K562 (cell line): Measurements from ENCODE around the gene FMC1. TPM values are rescaled to one million over a fixed set of nuclear protein-coding genes. Genes with fewer than 3 reads are reported as not detected.

Experiments used
- BCOR ChIP-seq: fragments of 450-650 bp; IDR thresholded peaks from 2 replicates; pipeline ENCODE4 v1.6.1; 2016
- CBX3 ChIP-seq, 2 experiments: IDR thresholded peaks; 1 replicate in 1 of 2; 2 replicates in 1 of 2; pipeline ENCODE4 v1.6.1; 2012; ENCODE audit warnings: inconsistent platforms in 2 of 2, low read length in 2 of 2, borderline replicate concordance in 1 of 2, control low read depth in 1 of 2
- CEBPG ChIP-seq, 3 experiments: fragments of 200-800 bp in 1 of 3; sonication (Bioruptor generic) in 1 of 3; sonication (generic) in 1 of 3; formaldehyde crosslinking in 1 of 3; IDR thresholded peaks in 2 of 3; conservative IDR thresholded peaks in 1 of 3; 2 replicates each; pipeline versions ENCODE4 v1.6.1 to v1.8.0; 2016 to 2022; ENCODE audit warnings: missing compliant biosample characterization in 2 of 3, missing genetic modification characterization in 2 of 3, mild to moderate bottlenecking in 1 of 3, missing genetic modification reagents in 1 of 3
- CXXC5 ChIP-seq: fragments of 250-450 bp; sonication (Bioruptor Pico); IDR thresholded peaks from 2 replicates; pipeline ENCODE4 v1.8.0; 2022; ENCODE audit warnings: inconsistent platforms, mild to moderate bottlenecking, moderate library complexity
- ELF1 ChIP-seq: fragments of 200-800 bp; sonication (Bioruptor generic); IDR thresholded peaks from 2 replicates; pipeline ENCODE4 v1.6.1; 2016; ENCODE audit warnings: missing genetic modification characterization, missing compliant biosample characterization
- FOS ChIP-seq: IDR thresholded peaks from 3 replicates; pipeline ENCODE4 v1.6.1; 2011; ENCODE audit not compliant: insufficient read length; ENCODE audit errors: extremely low read depth
- FUS ChIP-seq: fragments of 200-400 bp; formaldehyde crosslinking; optimal IDR thresholded peaks from 2 replicates; pipeline ENCODE3; 2017; ENCODE audit warnings: low read depth, low read length
- JUNB ChIP-seq: fragments of 450-650 bp; formaldehyde crosslinking; conservative IDR thresholded peaks from 2 replicates; pipeline ENCODE4 v1.4.0; 2020; ENCODE audit warnings: mild to moderate bottlenecking
- NFRKB ChIP-seq: fragments of 450-650 bp; IDR thresholded peaks from 2 replicates; pipeline ENCODE4 v1.6.1; 2016; ENCODE audit warnings: low read depth
- NFYB ChIP-seq: IDR thresholded peaks from 2 replicates; pipeline ENCODE4 v1.6.1; 2011; ENCODE audit warnings: mild to moderate bottlenecking, moderate library complexity; ENCODE audit not compliant: insufficient read length; ENCODE audit errors: extremely low read depth
- POLR2A ChIP-seq: fragments of 450-650 bp; conservative IDR thresholded peaks from 2 replicates; pipeline ENCODE4 v1.6.1; 2016
- POLR2H ChIP-seq: IDR thresholded peaks from 2 replicates; pipeline ENCODE4 v1.6.1; 2016; ENCODE audit warnings: missing genetic modification characterization, low read depth, mild to moderate bottlenecking, control low read depth, missing compliant biosample characterization, moderate library complexity
- RCOR1 ChIP-seq, 2 experiments: IDR thresholded peaks; 2 replicates each; pipeline ENCODE4 v1.6.1; 2012; ENCODE audit warnings: low read depth in 2 of 2, low read length in 2 of 2, borderline replicate concordance in 1 of 2, improper control_type of control experiment in 1 of 2
- RHOXF2B ChIP-seq: fragments of 250-450 bp; sonication (Bioruptor Pico); conservative IDR thresholded peaks from 2 replicates; pipeline ENCODE4 v1.5.1; 2021
- TAF7 ChIP-seq: fragments of 450-650 bp; IDR thresholded peaks from 2 replicates; pipeline ENCODE4 v1.6.1; 2016; ENCODE audit warnings: missing genetic modification characterization, missing compliant biosample characterization
- TARDBP ChIP-seq: fragments of 450-650 bp; IDR thresholded peaks from 2 replicates; pipeline ENCODE4 v1.6.1; 2016
- ZNF121 ChIP-seq: sonication (generic); formaldehyde crosslinking; conservative IDR thresholded peaks from 2 replicates; pipeline ENCODE4 v1.8.0; 2022; ENCODE audit warnings: missing genetic modification reagents
- ZNF124 ChIP-seq: sonication (generic); formaldehyde crosslinking; IDR thresholded peaks from 2 replicates; pipeline ENCODE4 v1.8.1; 2022; ENCODE audit warnings: missing genetic modification reagents
- polyA plus RNA-seq, 8 experiments: library from polyadenylated mRNA; depleted of rRNA in 4 of 8; stranded (reverse) in 5 of 8; unstranded in 3 of 8; fragments of >200 nt; fragmentation: Nextera tagmentation in 2 of 8; fragmentation: Illumina TruSeq in 1 of 8; extraction: Ambion mirVana in 2 of 8; extraction: Trizol in 1 of 8; gene quantifications; 2 replicates each; pipeline versions ENCODE4 v1.2.1 to v1.2.3, GENCODE V29; 2011 to 2014; ENCODE audit warnings: inconsistent platforms in 1 of 8, missing spikeins in 1 of 8
- total RNA-seq, 7 experiments: library from RNA; depleted of rRNA in 6 of 7; stranded (reverse); fragments of >200 nt in 6 of 7; fragmentation: Illumina TruSeq in 2 of 7; extraction: Trizol in 2 of 7; gene quantifications; 2 replicates each; pipeline versions ENCODE4 v1.2.1 to v1.2.3, GENCODE V29; 2011 to 2021; ENCODE audit warnings: low replicate concordance in 1 of 7
- TF ChIP-seq, protein P1 (sequence below): fragments of 450-650 bp; formaldehyde crosslinking; IDR thresholded peaks from 2 replicates; pipeline ENCODE4 v1.4.0; 2022; ENCODE audit warnings: mild to moderate bottlenecking, moderate library complexity
- TF ChIP-seq, protein P2 (sequence below): IDR thresholded peaks from 2 replicates; pipeline ENCODE4 v1.6.1; 2011; ENCODE audit not compliant: insufficient read length; ENCODE audit errors: extremely low read depth
- TF ChIP-seq, protein P3 (sequence below), 2 experiments: fragments of 450-650 bp; IDR thresholded peaks; 2 replicates each; pipeline ENCODE4 v1.6.1; 2016
- TF ChIP-seq, protein P4 (sequence below), 2 experiments: fragments of 450-650 bp; IDR thresholded peaks; 2 replicates each; pipeline ENCODE4 v1.6.1; 2018; ENCODE audit warnings: mild to moderate bottlenecking in 2 of 2, low read depth in 1 of 2; ENCODE audit not compliant: partially characterized antibody in 2 of 2

Gene FMC1
- total and polyA plus RNA-seq, 9 of the 15 experiments (the other 6 are each of a cell fraction or from before 2014, with no cell fraction given), result 14.0 to 116 (median 29.0) TPM

DNA sequence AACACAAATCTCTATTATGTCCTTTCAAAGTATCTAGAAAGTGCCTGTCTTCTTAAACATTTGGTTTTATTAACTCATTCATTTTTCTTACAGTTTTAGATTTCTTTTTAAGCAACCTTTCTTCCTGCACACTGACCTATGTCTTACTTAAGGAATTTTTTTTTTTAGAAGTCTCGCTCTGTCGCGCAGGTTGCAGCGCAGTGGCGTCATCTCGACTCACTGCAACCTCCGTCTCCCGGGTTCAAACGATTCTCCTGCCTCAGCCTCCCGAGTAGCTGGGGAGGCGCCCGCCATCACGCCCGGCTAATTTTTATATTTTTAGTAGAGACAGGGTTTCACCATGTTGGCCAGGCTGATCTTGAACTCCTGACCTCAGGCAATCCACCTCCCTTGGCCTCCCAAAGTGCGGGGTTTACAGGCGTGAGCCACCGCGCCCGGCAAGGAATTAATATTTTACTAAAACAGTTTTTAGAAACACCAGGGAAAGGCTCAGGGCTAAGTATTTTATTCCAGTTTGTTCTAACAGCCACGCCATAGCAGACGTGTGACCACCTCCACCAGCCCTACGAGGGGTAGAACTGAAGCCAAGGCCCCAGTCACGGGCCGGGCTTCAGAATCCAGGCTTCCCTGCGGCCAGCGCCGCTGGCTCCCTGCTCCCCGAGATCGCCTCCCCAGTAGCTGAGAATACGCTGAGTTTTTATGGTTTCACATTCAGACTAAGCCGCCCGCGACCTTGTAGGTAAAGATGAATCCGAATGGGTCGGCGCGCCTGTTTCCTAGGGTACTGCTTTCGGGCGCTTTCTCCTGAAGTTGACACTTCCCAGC, 17.6 kb downstream of the FMC1 start (continued):
- TF ChIP-seq, protein P1, sequence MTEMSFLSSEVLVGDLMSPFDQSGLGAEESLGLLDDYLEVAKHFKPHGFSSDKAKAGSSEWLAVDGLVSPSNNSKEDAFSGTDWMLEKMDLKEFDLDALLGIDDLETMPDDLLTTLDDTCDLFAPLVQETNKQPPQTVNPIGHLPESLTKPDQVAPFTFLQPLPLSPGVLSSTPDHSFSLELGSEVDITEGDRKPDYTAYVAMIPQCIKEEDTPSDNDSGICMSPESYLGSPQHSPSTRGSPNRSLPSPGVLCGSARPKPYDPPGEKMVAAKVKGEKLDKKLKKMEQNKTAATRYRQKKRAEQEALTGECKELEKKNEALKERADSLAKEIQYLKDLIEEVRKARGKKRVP (CRISPR knock-in tag), result peak; percentile 92
- TF ChIP-seq, protein P2, sequence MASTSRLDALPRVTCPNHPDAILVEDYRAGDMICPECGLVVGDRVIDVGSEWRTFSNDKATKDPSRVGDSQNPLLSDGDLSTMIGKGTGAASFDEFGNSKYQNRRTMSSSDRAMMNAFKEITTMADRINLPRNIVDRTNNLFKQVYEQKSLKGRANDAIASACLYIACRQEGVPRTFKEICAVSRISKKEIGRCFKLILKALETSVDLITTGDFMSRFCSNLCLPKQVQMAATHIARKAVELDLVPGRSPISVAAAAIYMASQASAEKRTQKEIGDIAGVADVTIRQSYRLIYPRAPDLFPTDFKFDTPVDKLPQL, result no peak
- TF ChIP-seq JUNB (CRISPR knock-in tag) (no peak), ELF1 (tag) (no peak), ZNF121 (no peak), POLR2H (tag) (no peak; the same call in 1 of the 2 replicates), NFRKB (peak; percentile 90; the same call in 1 of the 2 replicates), RHOXF2B (CRISPR knock-in tag) (peak; percentile 70), BCOR (peak; percentile 91), POLR2A (no peak), NFYB (no peak), ZNF124 (CRISPR knock-in tag) (no peak), TARDBP (no peak), CEBPG (CRISPR knock-in tag; IDR thresholded peaks at IDR 0.05) (peak; percentile 96), CEBPG (tag; conservative IDR thresholded peaks at IDR 0.05 in 1 of 2, IDR thresholded peaks at IDR 0.05 in 1 of 2) (peak; percentile 93 to 94), FUS (no peak), RCOR1 (IDR thresholded peaks at IDR 0.05; ENCODE audit: borderline replicate concordance in 1 of 2, low read depth in 2 of 2, low read length in 2 of 2) (peak in 1 of 2 experiments; percentile 56; a peak in 2 of 4 replicates), CXXC5 (CRISPR knock-in tag) (peak; percentile 46), CBX3 (IDR thresholded peaks at IDR 0.05; ENCODE audit: borderline replicate concordance in 1 of 2, low read length in 2 of 2) (no peak), FOS (no peak), TAF7 (tag) (peak; percentile 60; the same call in 1 of the 2 replicates)
- TF ChIP-seq, protein P3, sequence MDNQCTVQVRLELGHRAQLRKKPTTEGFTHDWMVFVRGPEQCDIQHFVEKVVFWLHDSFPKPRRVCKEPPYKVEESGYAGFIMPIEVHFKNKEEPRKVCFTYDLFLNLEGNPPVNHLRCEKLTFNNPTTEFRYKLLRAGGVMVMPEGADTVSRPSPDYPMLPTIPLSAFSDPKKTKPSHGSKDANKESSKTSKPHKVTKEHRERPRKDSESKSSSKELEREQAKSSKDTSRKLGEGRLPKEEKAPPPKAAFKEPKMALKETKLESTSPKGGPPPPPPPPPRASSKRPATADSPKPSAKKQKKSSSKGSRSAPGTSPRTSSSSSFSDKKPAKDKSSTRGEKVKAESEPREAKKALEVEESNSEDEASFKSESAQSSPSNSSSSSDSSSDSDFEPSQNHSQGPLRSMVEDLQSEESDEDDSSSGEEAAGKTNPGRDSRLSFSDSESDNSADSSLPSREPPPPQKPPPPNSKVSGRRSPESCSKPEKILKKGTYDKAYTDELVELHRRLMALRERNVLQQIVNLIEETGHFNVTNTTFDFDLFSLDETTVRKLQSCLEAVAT (IDR thresholded peaks at IDR 0.05), result peak; percentile 34 to 70; a peak in 3 of 4 replicates
- TF ChIP-seq, protein P4, sequence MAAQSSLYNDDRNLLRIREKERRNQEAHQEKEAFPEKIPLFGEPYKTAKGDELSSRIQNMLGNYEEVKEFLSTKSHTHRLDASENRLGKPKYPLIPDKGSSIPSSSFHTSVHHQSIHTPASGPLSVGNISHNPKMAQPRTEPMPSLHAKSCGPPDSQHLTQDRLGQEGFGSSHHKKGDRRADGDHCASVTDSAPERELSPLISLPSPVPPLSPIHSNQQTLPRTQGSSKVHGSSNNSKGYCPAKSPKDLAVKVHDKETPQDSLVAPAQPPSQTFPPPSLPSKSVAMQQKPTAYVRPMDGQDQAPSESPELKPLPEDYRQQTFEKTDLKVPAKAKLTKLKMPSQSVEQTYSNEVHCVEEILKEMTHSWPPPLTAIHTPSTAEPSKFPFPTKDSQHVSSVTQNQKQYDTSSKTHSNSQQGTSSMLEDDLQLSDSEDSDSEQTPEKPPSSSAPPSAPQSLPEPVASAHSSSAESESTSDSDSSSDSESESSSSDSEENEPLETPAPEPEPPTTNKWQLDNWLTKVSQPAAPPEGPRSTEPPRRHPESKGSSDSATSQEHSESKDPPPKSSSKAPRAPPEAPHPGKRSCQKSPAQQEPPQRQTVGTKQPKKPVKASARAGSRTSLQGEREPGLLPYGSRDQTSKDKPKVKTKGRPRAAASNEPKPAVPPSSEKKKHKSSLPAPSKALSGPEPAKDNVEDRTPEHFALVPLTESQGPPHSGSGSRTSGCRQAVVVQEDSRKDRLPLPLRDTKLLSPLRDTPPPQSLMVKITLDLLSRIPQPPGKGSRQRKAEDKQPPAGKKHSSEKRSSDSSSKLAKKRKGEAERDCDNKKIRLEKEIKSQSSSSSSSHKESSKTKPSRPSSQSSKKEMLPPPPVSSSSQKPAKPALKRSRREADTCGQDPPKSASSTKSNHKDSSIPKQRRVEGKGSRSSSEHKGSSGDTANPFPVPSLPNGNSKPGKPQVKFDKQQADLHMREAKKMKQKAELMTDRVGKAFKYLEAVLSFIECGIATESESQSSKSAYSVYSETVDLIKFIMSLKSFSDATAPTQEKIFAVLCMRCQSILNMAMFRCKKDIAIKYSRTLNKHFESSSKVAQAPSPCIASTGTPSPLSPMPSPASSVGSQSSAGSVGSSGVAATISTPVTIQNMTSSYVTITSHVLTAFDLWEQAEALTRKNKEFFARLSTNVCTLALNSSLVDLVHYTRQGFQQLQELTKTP (IDR thresholded peaks at IDR 0.05; ENCODE audit: low read depth in 1 of 2, partially characterized antibody in 2 of 2), result peak in 1 of 2 experiments; percentile 82
